Endothelial cell of umbilical vein (primary cell): ENCODE results near the gene INTS7. TPM values are rescaled to one million over a fixed set of nuclear protein-coding genes. Genes with fewer than 3 reads are reported as not detected.

Experiments
- BruUV-seq: library from RNA; stranded (reverse); fragments of 400-500 nt; replicated peaks from 2 replicates; lab custom pipeline; 2021; lab: Mats Ljungman, UMichigan
- CTCF ChIA-PET: fragments of 300-600, 350-600 bp; sonication (Branson Sonifier 250); formaldehyde crosslinking; loops from one replicate; lab custom pipeline; 2021; ENCODE audit warnings: antibody characterized with exemption, inconsistent platforms; lab: Charles Lee
- POLR2A ChIA-PET: fragments of 300-600, 350-600 bp; sonication (Branson Sonifier 250); formaldehyde crosslinking; loops from one replicate; lab custom pipeline; 2021; ENCODE audit warnings: antibody characterized with exemption, inconsistent platforms; lab: Charles Lee
- DNase-seq: peaks from one replicate; pipeline ENCODE4 v3.0.0-alpha.2; 2011; ENCODE audit warnings: low read depth, low spot score
- FAIRE-seq: peaks from 2 replicates; lab custom pipeline; 2011; peaks lifted over from hg19 to GRCh38; lab: Jason Lieb, UNC
- H2AFZ ChIP-seq: 2 replicates; pipeline ENCODE4 v1.6.0; 2012; ENCODE audit warnings: low read depth, low read length, control low read depth, inconsistent platforms
- H3K27ac ChIP-seq: 2 replicates; pipeline ENCODE4 v1.5.1; 2011; ENCODE audit warnings: low read depth, mild to moderate bottlenecking, control low read depth, low read length, moderate library complexity; ENCODE audit not compliant: insufficient read depth
- H3K27me3 ChIP-seq, 2 experiments: 2 replicates each; pipeline versions ENCODE4 v1.6.0 to v1.6.1; 2011; ENCODE audit warnings: low read length in 2 of 2, mixed read lengths in 1 of 2; ENCODE audit not compliant: control insufficient read depth in 2 of 2, insufficient read depth in 2 of 2
- H3K36me3 ChIP-seq, 2 experiments: 2 replicates in 1 of 2; 3 replicates in 1 of 2; pipeline ENCODE4 v1.5.1; 2011; ENCODE audit warnings: low read length in 2 of 2, mild to moderate bottlenecking in 1 of 2, moderate library complexity in 1 of 2; ENCODE audit not compliant: control insufficient read depth in 2 of 2, insufficient read depth in 2 of 2; ENCODE audit errors: extremely low read depth in 1 of 2
- H3K4me1 ChIP-seq: 3 replicates; pipeline ENCODE4 v1.5.1; 2011; ENCODE audit warnings: mild to moderate bottlenecking, low read length; ENCODE audit not compliant: control insufficient read depth, insufficient read depth; ENCODE audit errors: extremely low read depth
- H3K4me2 ChIP-seq: 2 replicates; pipeline ENCODE4 v1.6.1; 2011; ENCODE audit warnings: low read length, control low read depth, mixed read lengths; ENCODE audit not compliant: insufficient read depth
- H3K4me3 ChIP-seq, 3 experiments: fragments of 200-600 bp in 1 of 3; sonication (generic), shearing (Covaris generic) in 1 of 3; replicated peaks in 1 of 3; 2 replicates each; pipeline ENCODE4 v1.5.1; 2011 to 2016; ENCODE audit warnings: control low read depth in 3 of 3, low read length in 3 of 3, mild to moderate bottlenecking in 2 of 3, inconsistent platforms in 1 of 3, low read depth in 1 of 3, moderate library complexity in 1 of 3; ENCODE audit not compliant: insufficient read depth in 1 of 3
- H3K79me2 ChIP-seq: 2 replicates; pipeline ENCODE4 v1.6.0; 2012; ENCODE audit warnings: low read length, inconsistent platforms; ENCODE audit not compliant: control insufficient read depth, insufficient read depth
- H3K9ac ChIP-seq: replicated peaks from 2 replicates; pipeline ENCODE3; 2011; ENCODE audit warnings: low read length, control low read depth; ENCODE audit not compliant: insufficient read depth; ENCODE audit errors: extremely low read depth
- H3K9me1 ChIP-seq: replicated peaks from 3 replicates; pipeline ENCODE4 v1.6.0; 2011; ENCODE audit warnings: mild to moderate bottlenecking, low read length; ENCODE audit not compliant: control insufficient read depth, insufficient read depth; ENCODE audit errors: extremely low read depth
- H3K9me3 ChIP-seq: replicated peaks from 2 replicates; pipeline ENCODE4 v1.5.1; 2012; ENCODE audit warnings: low read length, inconsistent platforms; ENCODE audit not compliant: control insufficient read depth, insufficient read depth
- H4K20me1 ChIP-seq: replicated peaks from 2 replicates; pipeline ENCODE3; 2011; ENCODE audit warnings: mild to moderate bottlenecking, low read length; ENCODE audit not compliant: control insufficient read depth, insufficient read depth; ENCODE audit errors: extremely low read depth
- EZH2 ChIP-seq: IDR thresholded peaks from 2 replicates; pipeline ENCODE4 v1.6.1; 2012; ENCODE audit warnings: borderline replicate concordance, low read depth, mild to moderate bottlenecking, moderate library complexity, low read length, inconsistent platforms; ENCODE audit not compliant: severe bottlenecking
- FOS ChIP-seq: IDR thresholded peaks from 2 replicates; pipeline ENCODE4 v1.6.1; 2011; ENCODE audit warnings: mild to moderate bottlenecking, low read length, moderate library complexity, borderline replicate concordance; ENCODE audit not compliant: insufficient read depth
- GATA2 ChIP-seq: IDR thresholded peaks from 2 replicates; pipeline ENCODE4 v1.7.0; 2011; ENCODE audit warnings: low read depth, mild to moderate bottlenecking, moderate library complexity, mixed read lengths, low read length; ENCODE audit not compliant: insufficient read length, insufficient read depth
- JUN ChIP-seq: IDR thresholded peaks from 2 replicates; pipeline ENCODE4 v1.6.1; 2011; ENCODE audit warnings: borderline replicate concordance, low read depth; ENCODE audit not compliant: insufficient read length, insufficient read depth
- MYC ChIP-seq: IDR thresholded peaks from one replicate; pipeline ENCODE4 v1.6.1; 2011; ENCODE audit warnings: mild to moderate bottlenecking, low read depth, low read length
- POLR2A ChIP-seq: IDR thresholded peaks from 2 replicates; pipeline ENCODE4 v1.6.1; 2012; ENCODE audit warnings: low read depth, mild to moderate bottlenecking, control low read depth, low read length
- POLR2AphosphoS5 ChIP-seq: IDR thresholded peaks from 2 replicates; pipeline ENCODE4 v1.6.1; 2012; ENCODE audit warnings: low read depth, mild to moderate bottlenecking, control low read depth, low read length, moderate library complexity; ENCODE audit not compliant: insufficient read depth
- dilution Hi-C: fragments of 300-500 bp; cut with MboI; formaldehyde crosslinking; loops from one replicate; pipeline ENCODE4 v1.15.0; 2019; ENCODE audit warnings: low sequenced_read_pairs; ENCODE audit not compliant: extremely low pct_ligation_motif_present
- intact Hi-C: fragments of 100-400 bp; cut with micrococcal nuclease; formaldehyde crosslinking; loops from one replicate; pipeline ENCODE4 v1.10.0; 2022
- polyA plus RNA-seq, 4 experiments: library from polyadenylated mRNA; depleted of rRNA in 3 of 4; stranded (reverse) in 3 of 4; unstranded in 1 of 4; fragments of >200 nt; gene quantifications; 2 replicates each; pipeline versions ENCODE4 v1.2.1 to v1.2.3, GENCODE V29; 2011 to 2012; ENCODE audit warnings: missing spikeins in 1 of 4
- total RNA-seq: library from RNA; stranded (reverse); gene quantifications from 2 replicates; pipeline ENCODE4 v1.2.3, GENCODE V29; 2021
- TF ChIP-seq, protein P1 (sequence below): IDR thresholded peaks from 2 replicates; pipeline ENCODE4 v1.6.1; 2011; ENCODE audit not compliant: insufficient read depth, insufficient read length
- TF ChIP-seq, protein P2 (sequence below), 2 donors: IDR thresholded peaks; 1 replicate in 1 of 2; 2 replicates in 1 of 2; pipeline ENCODE4 v1.5.1; 2011; ENCODE audit warnings: low read length in 2 of 2, mild to moderate bottlenecking in 2 of 2, moderate library complexity in 2 of 2, control low read depth in 1 of 2, inconsistent platforms in 1 of 2, low read depth in 1 of 2; ENCODE audit not compliant: insufficient read depth in 1 of 2; ENCODE audit errors: extremely low read depth in 1 of 2

Gene INTS7
- total and polyA plus RNA-seq, 2 donors (not counting 3 experiments of a cell fraction or from before 2014, with no cell fraction given) = 9.1 to 18.1 TPM

DNA sequence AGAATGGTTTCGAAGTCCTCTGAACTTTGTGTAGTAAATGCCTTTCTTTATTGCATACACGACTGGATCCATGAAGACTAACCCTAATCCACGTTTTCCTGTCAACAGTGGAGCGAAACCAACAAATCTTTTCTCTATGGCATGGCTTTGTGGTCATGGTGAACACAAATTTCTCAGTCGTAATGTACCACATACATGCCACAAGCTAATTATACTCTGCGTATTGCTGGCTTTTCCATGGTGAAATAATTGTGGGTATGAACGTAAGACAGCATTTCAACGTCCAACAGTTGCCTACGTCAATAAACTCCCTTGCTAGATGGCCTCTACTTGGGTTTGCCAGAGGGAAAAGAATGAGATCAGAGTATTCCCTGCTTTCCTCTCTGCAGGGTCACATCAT, 27.5 kb downstream of the INTS7 start:
- Histone ChIP-seq H3K9me3 (no peaks in the 10 kb centered on the region), H3K27ac (no peak overlapping the region), H2AFZ (no peak overlapping the region), H4K20me1 (no peaks in the 10 kb centered on the region), H3K4me2 (no peak overlapping the region), H3K9me1 (no peaks in the 10 kb centered on the region), H3K4me3 (no peak overlapping the region), H3K79me2 (no peaks in the 10 kb centered on the region), H3K4me1 (peaks cover 4% of the 10 kb centered on the region), H3K27me3 (no peaks in the 10 kb centered on the region), H3K36me3 (peaks cover 0 to 5% of the 10 kb centered on the region in 2 experiments), H3K9ac (no peak overlapping the region)
- BruUV-seq = no TSS peak
- TF ChIP-seq, protein P1, sequence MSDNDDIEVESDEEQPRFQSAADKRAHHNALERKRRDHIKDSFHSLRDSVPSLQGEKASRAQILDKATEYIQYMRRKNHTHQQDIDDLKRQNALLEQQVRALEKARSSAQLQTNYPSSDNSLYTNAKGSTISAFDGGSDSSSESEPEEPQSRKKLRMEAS = no peak
- no peak for TF ChIP-seq FOS
- TF ChIP-seq, protein P2, sequence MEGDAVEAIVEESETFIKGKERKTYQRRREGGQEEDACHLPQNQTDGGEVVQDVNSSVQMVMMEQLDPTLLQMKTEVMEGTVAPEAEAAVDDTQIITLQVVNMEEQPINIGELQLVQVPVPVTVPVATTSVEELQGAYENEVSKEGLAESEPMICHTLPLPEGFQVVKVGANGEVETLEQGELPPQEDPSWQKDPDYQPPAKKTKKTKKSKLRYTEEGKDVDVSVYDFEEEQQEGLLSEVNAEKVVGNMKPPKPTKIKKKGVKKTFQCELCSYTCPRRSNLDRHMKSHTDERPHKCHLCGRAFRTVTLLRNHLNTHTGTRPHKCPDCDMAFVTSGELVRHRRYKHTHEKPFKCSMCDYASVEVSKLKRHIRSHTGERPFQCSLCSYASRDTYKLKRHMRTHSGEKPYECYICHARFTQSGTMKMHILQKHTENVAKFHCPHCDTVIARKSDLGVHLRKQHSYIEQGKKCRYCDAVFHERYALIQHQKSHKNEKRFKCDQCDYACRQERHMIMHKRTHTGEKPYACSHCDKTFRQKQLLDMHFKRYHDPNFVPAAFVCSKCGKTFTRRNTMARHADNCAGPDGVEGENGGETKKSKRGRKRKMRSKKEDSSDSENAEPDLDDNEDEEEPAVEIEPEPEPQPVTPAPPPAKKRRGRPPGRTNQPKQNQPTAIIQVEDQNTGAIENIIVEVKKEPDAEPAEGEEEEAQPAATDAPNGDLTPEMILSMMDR (IDR thresholded peaks at IDR 0.05; ENCODE audit: extremely low read depth in 1 of 2, insufficient read depth in 1 of 2, low read depth in 1 of 2, low read length in 2 of 2) = no peak
- TF ChIP-seq POLR2AphosphoS5 = no peak
- no peak for TF ChIP-seq JUN
- TF ChIP-seq EZH2 = no peak
- no peak for TF ChIP-seq GATA2
- no peak for TF ChIP-seq POLR2A
- TF ChIP-seq MYC = no peak
- no peak for FAIRE-seq
- dilution Hi-C loops (no loop called here), intact Hi-C loops (no loop called here)
- no peak for DNase-seq
- ChIA-PET POLR2A (no interaction called here), CTCF (interaction anchor here (1.2 to 3.0 kb wide), 3 partner anchors 27 to 308 kb away, joined by 3 to 24 read pairs (median 3); partner anchors contain the start of genes DTL and INTS7)
